Endothelial cell (in vitro differentiated cells): ENCODE data around the gene LUZP1. TPM values are rescaled to one million over a fixed set of nuclear protein-coding genes. Genes with fewer than 3 reads are reported as not detected.

Source experiments
- DNase-seq: peaks from one replicate; pipeline ENCODE4 v3.0.0; 2021; ENCODE audit warnings: low spot score
- H3K27ac Mint-ChIP-seq: one replicate; pipeline ENCODE4 v1.8.0; 2021; ENCODE audit warnings: mixed read lengths, inconsistent platforms; ENCODE audit not compliant: unreplicated experiment
- H3K27me3 Mint-ChIP-seq: one replicate; pipeline ENCODE4 v1.8.0; 2021; ENCODE audit warnings: mild to moderate bottlenecking, moderate library complexity, mixed read lengths, inconsistent platforms; ENCODE audit not compliant: unreplicated experiment
- H3K36me3 Mint-ChIP-seq: one replicate; pipeline ENCODE4 v1.8.0; 2021; ENCODE audit warnings: mild to moderate bottlenecking, low read depth, mixed read lengths, inconsistent platforms; ENCODE audit not compliant: unreplicated experiment
- H3K4me1 Mint-ChIP-seq: one replicate; pipeline ENCODE4 v1.8.0; 2021; ENCODE audit warnings: mild to moderate bottlenecking, mixed read lengths, inconsistent platforms; ENCODE audit not compliant: unreplicated experiment
- H3K4me3 Mint-ChIP-seq: one replicate; pipeline ENCODE4 v1.8.0; 2021; ENCODE audit warnings: mild to moderate bottlenecking, mixed read lengths, inconsistent platforms; ENCODE audit not compliant: unreplicated experiment
- H3K9me3 Mint-ChIP-seq: one replicate; pipeline ENCODE4 v1.8.0; 2021; ENCODE audit warnings: mixed read lengths, inconsistent platforms; ENCODE audit not compliant: unreplicated experiment
- total RNA-seq: library from RNA; stranded (reverse); fragmentation: NEBNext Ultra II Directional; extraction: Animal tissue kit (Norgen Biotek cat#: 25700); gene quantifications from one replicate; pipeline ENCODE4 v1.2.1, GENCODE V29; 2021; ENCODE audit not compliant: unreplicated experiment
- TF ChIP-seq, protein P1 (sequence below): fragments of 200-600 bp; sonication (generic); IDR thresholded peaks from one replicate; pipeline ENCODE4 v1.5.0; 2021; ENCODE audit warnings: antibody characterized with exemption; ENCODE audit not compliant: unreplicated experiment

Gene LUZP1
- total RNA-seq, 1 donor from 2014 or later: 103 TPM

DNA sequence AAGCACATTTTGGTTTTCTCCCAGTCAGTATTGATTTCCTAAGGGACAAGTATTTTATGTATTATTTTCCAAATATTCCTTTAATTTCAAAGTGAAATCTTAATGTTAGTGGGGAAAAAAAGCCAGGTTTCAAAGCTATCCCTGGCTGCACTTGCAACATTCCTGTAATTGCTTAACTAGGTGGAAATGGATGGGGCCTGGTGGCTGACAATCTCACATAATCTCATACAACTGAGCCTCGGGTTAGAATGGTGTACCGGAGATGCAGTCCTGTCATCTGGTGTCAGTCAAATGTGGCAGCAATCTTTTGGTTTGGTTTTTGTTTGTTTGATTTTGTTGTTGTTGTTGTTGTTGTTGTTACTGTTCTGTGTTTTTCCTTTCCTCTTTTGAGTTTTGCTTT, 103.3 kb downstream of the LUZP1 start:
- TF ChIP-seq, protein P1, sequence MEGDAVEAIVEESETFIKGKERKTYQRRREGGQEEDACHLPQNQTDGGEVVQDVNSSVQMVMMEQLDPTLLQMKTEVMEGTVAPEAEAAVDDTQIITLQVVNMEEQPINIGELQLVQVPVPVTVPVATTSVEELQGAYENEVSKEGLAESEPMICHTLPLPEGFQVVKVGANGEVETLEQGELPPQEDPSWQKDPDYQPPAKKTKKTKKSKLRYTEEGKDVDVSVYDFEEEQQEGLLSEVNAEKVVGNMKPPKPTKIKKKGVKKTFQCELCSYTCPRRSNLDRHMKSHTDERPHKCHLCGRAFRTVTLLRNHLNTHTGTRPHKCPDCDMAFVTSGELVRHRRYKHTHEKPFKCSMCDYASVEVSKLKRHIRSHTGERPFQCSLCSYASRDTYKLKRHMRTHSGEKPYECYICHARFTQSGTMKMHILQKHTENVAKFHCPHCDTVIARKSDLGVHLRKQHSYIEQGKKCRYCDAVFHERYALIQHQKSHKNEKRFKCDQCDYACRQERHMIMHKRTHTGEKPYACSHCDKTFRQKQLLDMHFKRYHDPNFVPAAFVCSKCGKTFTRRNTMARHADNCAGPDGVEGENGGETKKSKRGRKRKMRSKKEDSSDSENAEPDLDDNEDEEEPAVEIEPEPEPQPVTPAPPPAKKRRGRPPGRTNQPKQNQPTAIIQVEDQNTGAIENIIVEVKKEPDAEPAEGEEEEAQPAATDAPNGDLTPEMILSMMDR: no peak
- no peaks in the 10 kb centered on the region for H3K27me3 Mint-ChIP-seq
- no peaks in the 10 kb centered on the region for H3K9me3 Mint-ChIP-seq
- no peak overlapping the region for H3K4me3 Mint-ChIP-seq
- H3K36me3 Mint-ChIP-seq: peaks cover 6% of the 10 kb centered on the region
- H3K4me1 Mint-ChIP-seq: peaks cover 3% of the 10 kb centered on the region
- no peak overlapping the region for H3K27ac Mint-ChIP-seq
- no peak for DNase-seq

DNA sequence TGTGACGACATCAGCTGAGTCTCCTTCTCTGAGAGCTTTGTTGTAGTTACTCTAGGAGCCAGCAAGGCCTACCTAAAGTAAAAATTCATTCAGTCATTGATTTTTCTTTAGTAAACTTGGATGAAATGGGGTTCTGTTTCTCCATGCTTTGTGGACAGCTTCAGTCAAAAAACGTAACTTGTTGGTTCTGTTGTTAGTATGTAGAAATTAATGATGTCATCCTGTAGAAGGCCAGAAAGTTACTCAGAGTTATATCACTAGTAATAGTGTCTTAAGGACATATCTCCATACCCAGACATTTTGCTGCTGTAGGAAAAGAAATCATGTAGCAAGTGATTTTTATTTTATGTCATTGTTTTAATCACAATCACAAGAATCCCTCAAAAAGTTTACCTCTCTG, 106.4 kb downstream of the LUZP1 start:
- H3K4me3 Mint-ChIP-seq: no peak overlapping the region
- peaks cover 9% of the 10 kb centered on the region for H3K36me3 Mint-ChIP-seq
- peak overlapping the region; percentile 20 for H3K27ac Mint-ChIP-seq

DNA sequence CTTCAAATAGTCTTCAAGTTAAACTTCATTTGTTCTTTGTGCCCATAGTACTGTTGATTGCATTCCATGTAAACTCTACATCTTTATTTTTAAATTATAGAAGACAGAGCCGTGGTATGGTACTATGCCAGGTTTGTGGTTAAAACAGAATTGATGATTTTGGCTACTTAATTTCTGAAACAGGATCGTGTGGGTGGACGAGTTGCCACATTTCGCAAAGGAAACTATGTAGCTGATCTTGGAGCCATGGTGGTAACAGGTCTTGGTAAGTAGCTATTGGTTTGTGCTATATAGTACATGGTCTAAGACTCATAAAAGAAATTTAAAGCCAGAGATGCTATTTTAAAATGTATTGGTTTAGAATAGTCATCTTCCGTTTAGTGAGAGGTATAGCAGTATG, 111.4 kb downstream of the LUZP1 start:
- H3K4me3 Mint-ChIP-seq: no peak overlapping the region
- no peak overlapping the region for H3K27ac Mint-ChIP-seq
- no peaks in the 10 kb centered on the region for H3K4me1 Mint-ChIP-seq
- H3K36me3 Mint-ChIP-seq: peaks cover 13% of the 10 kb centered on the region
- no peak for DNase-seq
- no peaks in the 10 kb centered on the region for H3K27me3 Mint-ChIP-seq
- H3K9me3 Mint-ChIP-seq: no peaks in the 10 kb centered on the region
- TF ChIP-seq, protein P1: no peak

More for the DNA sequence above, 106.4 kb downstream of the LUZP1 start:
- DNase-seq: no peak
- TF ChIP-seq, protein P1: no peak
- Mint-ChIP-seq H3K4me1 (no peaks in the 10 kb centered on the region), H3K27me3 (no peaks in the 10 kb centered on the region), H3K9me3 (no peaks in the 10 kb centered on the region)

DNA sequence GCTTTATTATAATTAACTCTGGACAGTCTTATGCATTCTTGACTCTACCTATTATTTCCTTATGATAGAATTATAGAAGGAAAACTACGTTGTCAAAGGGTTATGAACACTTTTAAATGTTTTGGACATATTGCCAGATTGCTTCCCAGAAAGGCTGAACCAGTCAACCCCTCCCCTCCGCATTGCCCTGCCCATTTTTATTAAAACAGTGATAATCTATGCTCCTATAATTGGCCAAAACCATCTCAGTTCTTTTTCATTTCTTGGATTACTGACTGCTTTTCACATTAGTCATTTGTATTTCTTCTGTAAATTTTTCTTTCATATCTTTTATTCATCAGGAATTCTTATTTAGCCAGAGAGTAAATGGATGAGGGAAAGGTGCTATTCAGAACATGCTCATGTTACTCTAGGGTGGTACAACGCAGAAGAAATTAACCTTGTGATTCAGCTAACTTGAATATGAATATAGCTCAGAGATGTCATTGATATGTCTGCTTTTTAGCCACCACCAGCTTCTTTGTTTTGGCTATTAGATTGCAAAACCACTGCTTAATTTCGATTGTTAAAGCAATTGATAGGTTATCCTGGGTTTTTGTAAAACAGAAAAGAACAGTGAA, 117.3 kb downstream of the LUZP1 start:
- Mint-ChIP-seq H3K27ac (no peak overlapping the region), H3K36me3 (peaks cover 9% of the 10 kb centered on the region), H3K9me3 (no peaks in the 10 kb centered on the region), H3K4me1 (peaks cover 3% of the 10 kb centered on the region), H3K4me3 (no peak overlapping the region), H3K27me3 (no peaks in the 10 kb centered on the region)
- no peak for DNase-seq
- TF ChIP-seq, protein P1: no peak

DNA sequence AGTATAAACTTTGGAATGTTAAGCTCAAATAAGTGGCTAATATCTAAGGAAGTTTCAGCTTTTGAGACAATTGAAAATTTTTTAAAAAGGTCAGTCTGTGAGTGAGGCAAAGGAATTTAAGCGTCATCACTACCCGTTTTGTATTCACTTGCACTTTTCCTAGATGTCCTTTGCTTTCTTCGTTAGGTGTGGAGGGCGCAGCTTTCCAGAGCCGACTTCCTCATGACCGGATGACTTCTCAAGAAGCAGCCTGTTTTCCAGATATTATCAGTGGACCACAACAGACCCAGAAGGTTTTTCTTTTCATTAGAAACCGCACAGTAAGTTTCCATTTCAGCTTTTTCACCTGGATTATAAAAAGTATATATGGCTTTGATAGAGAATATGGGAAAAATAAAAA, 118.5 kb downstream of the LUZP1 start:
- TF ChIP-seq, protein P1: no peak
- no peak for DNase-seq
- Mint-ChIP-seq H3K36me3 (peaks cover 9% of the 10 kb centered on the region), H3K9me3 (no peaks in the 10 kb centered on the region), H3K4me3 (no peak overlapping the region), H3K4me1 (peaks cover 4% of the 10 kb centered on the region), H3K27ac (no peak overlapping the region), H3K27me3 (no peaks in the 10 kb centered on the region)
